ENCODE results near the gene YAE1.
"Not testable (repeated sequence)": the region's sequence is repeated elsewhere in the genome, so short reads cannot be mapped to it uniquely, and the experiment has no call there.

The YAE1 gene
- 4.6 to 11.1 (median 7.7) reads per million in 3 experiments for total RNA-seq

- DNase-seq: peak; percentile 64
Observed at GRCh38 chr7:39566023-39566921, at the start of gene YAE1. TSS of gene YAE1 (plus strand) at chr7:39566404. CDS start at chr7:39566419, 15 bp downstream.

GRCh38 chr7:39516498-39516897 is 49.7 kb upstream of the YAE1 start:
- no peak for DNase-seq

- no peak for DNase-seq
Observed at GRCh38 chr7:39517240-39517639, 49.0 kb upstream of the YAE1 start.

GRCh38 chr7:39525926-39526325 is 40.3 kb upstream of the YAE1 start:
- DNase-seq: no peak

GRCh38 chr7:39526666-39527065 is 39.5 kb upstream of the YAE1 start:
- no peak for DNase-seq

- DNase-seq: no peak
Observed at GRCh38 chr7:39527296-39527695, 38.9 kb upstream of the YAE1 start.

GRCh38 chr7:39527951-39528350 is 38.3 kb upstream of the YAE1 start:
- DNase-seq: no peak

GRCh38 chr7:39528849-39529248 is 37.4 kb upstream of the YAE1 start:
- DNase-seq: no peak

- no peak for DNase-seq
Observed at GRCh38 chr7:39529582-39529981, 36.6 kb upstream of the YAE1 start.

GRCh38 chr7:39530971-39531370 is 35.2 kb upstream of the YAE1 start:
- DNase-seq: no peak

- no peak for DNase-seq
Observed at GRCh38 chr7:39531818-39532217, 34.4 kb upstream of the YAE1 start.

GRCh38 chr7:39532832-39533231 is 33.4 kb upstream of the YAE1 start:
- DNase-seq: no peak

GRCh38 chr7:39534599-39534998 is 31.6 kb upstream of the YAE1 start:
- no peak for DNase-seq

- no peak for DNase-seq
Observed at GRCh38 chr7:39535064-39535463, 31.1 kb upstream of the YAE1 start.

GRCh38 chr7:39535720-39536119 is 30.5 kb upstream of the YAE1 start:
- DNase-seq: no peak

- DNase-seq: no peak
Observed at GRCh38 chr7:39536951-39537350, 29.3 kb upstream of the YAE1 start.

GRCh38 chr7:39539816-39540215 is 26.4 kb upstream of the YAE1 start:
- no peak for DNase-seq

- no peak for DNase-seq
Observed at GRCh38 chr7:39540320-39540719, 25.9 kb upstream of the YAE1 start.

- DNase-seq: no peak
Observed at GRCh38 chr7:39541511-39541910, 24.7 kb upstream of the YAE1 start.

GRCh38 chr7:39544774-39545173 is 21.4 kb upstream of the YAE1 start:
- DNase-seq: not testable (repeated sequence)

- no peak for DNase-seq
Observed at GRCh38 chr7:39547336-39547735, 18.9 kb upstream of the YAE1 start.

GRCh38 chr7:39550411-39550810 is 15.8 kb upstream of the YAE1 start:
- DNase-seq: no peak

- DNase-seq: no peak
Observed at GRCh38 chr7:39553436-39553835, 12.8 kb upstream of the YAE1 start.

GRCh38 chr7:39554583-39555165 is 11.5 kb upstream of the YAE1 start:
- no peak for DNase-seq

Data from central memory CD4-positive, alpha-beta T cell (primary cell).